HG03045 (cell line): ENCODE data around the gene BCL6B.
A peak's percentile ranks its signal among the peaks of the same experiment; 100 is the strongest.
"Not testable (repeated sequence)": the region's sequence is repeated elsewhere in the genome, so short reads cannot be mapped to it uniquely, and the experiment has no call there.

Source experiments
- ATAC-seq: cut with Tn5 transposase; IDR thresholded peaks from one replicate; pipeline ENCODE4 v1.9.1; 2021; ENCODE audit warnings: mild to moderate bottlenecking, moderate library complexity; ENCODE audit not compliant: unreplicated experiment

Gene BCL6B

GRCh38 chr17:7026471-7027115 lies 3.7 kb downstream of the BCL6B start:
- ATAC-seq: no peak

DNA sequence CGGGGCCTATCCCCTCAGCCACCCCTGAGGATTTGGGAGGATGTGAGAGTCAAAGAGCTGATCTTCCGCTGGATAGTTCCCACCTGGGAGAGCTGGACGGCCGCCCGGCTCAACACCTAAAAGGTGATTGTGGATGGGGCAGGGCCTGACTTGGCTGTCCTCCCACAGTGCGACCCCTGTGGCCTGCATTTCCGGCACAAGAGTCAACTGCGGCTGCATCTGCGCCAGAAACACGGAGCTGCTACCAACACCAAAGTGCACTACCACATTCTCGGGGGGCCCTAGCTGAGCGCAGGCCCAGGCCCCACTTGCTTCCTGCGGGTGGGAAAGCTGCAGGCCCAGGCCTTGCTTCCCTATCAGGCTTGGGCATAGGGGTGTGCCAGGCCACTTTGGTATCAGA lies 4.5 kb downstream of the BCL6B start:
- ATAC-seq: no peak

DNA sequence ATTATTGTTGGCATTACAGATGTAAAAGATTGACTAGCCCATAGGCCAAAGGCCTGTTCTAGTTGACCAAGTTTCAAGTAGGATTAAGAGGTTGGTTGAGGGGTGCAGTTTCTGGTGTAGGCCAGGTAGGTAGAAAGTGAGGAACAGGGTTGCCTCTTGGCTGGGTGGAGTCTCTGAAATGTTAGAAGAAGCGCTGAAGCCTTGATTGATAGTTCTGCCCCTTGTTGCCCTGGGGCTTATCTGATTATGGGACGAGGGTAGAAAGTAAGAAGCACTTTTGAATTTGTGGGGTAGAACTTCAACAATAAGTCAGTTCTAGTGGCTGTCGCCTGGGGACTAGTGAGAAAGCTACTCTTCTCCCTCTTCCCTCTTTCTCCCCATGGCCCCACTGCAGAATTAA lies 6.2 kb downstream of the BCL6B start:
- ATAC-seq: no peak

- ATAC-seq: no peak
Observed at GRCh38 chr17:7029659-7030058, 6.8 kb downstream of the BCL6B start.

GRCh38 chr17:7034955-7035590 lies 12.2 kb downstream of the BCL6B start:
- peak; percentile 7 for ATAC-seq

GRCh38 chr17:7035591-7036368 lies 12.9 kb downstream of the BCL6B start, which contains the start of gene SLC16A13:
Gene SLC16A13, plus strand, starts transcription at chr17:7036015. Its CDS starts 368 bp downstream, at chr17:7036383.
- ATAC-seq: peak; percentile 91

DNA sequence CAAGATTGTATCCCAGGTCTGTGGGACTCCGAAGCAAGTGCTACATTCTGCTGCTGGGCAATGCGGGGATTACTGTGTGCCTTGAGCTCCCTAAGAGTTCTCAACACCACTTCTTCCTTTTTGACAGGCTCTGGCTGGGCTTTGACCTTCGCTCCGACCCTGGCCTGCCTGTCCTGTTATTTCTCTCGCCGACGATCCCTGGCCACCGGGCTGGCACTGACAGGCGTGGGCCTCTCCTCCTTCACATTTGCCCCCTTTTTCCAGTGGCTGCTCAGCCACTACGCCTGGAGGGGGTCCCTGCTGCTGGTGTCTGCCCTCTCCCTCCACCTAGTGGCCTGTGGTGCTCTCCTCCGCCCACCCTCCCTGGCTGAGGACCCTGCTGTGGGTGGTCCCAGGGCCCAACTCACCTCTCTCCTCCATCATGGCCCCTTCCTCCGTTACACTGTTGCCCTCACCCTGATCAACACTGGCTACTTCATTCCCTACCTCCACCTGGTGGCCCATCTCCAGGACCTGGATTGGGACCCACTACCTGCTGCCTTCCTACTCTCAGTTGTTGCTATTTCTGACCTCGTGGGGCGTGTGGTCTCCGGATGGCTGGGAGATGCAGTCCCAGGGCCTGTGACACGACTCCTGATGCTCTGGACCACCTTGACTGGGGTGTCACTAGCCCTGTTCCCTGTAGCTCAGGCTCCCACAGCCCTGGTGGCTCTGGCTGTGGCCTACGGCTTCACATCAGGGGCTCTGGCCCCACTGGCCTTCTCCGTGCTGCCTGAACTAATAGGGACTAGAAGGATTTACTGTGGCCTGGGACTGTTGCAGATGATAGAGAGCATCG lies 15.4 kb downstream of the BCL6B start:
- ATAC-seq: no peak

GRCh38 chr17:7039832-7040231 lies 17.0 kb downstream of the BCL6B start:
- no peak for ATAC-seq

- ATAC-seq: no peak
Observed at GRCh38 chr17:7041607-7042500, 19.0 kb downstream of the BCL6B start.

GRCh38 chr17:7042501-7043181 lies 19.8 kb downstream of the BCL6B start:
- no peak for ATAC-seq

DNA sequence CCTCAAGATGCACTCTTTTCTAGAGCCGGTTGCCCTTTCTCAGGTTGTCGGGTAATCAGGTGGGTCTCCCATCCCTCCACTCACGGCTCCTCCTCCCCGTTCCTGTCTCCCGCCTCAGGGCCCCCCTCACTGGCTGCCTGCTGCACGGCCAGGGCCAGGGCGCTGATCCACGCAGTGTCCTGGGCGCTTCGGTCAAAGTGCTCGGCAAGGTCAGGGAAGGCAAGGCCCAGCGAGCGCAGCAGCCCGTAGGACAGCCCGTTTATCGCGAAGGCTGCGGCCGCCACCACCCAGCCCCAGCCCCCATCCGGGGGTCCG lies 20.3 kb downstream of the BCL6B start:
- no peak for ATAC-seq

GRCh38 chr17:7043497-7044198 lies 20.8 kb downstream of the BCL6B start, which contains the start of gene SLC16A11:
Gene SLC16A11, minus strand, starts transcription at chr17:7044092. Its CDS starts 579 bp downstream, at chr17:7043513.
- ATAC-seq: no peak

DNA sequence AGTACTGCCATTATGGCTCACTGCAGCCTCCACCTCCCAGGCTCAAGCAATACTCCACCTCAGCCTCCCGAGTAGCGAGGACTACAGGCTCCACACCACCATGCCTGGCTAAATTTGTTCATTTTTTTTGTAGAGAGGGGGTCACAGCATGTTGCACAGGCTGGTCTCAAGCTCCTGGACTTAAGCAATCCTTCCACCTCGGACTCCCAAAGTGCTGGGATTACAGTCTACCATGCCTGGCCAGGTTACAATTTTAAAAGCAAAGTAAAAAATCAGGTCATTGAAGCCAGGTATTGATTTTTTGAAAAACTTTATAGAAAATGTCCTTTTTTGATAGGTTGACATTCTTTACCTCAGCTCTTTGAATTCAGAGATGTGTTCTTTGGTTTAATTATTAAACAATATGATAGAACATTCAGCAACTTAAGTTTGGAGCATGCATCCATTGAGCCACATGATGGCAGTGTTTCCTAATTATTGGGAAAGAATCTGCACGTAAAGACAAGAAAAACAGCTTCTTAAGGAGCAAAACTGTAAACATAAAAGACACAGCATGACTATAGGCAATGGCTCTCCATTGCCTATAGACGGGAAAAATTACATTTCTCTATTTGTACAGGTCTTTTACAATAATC lies 22.8 kb downstream of the BCL6B start:
- ATAC-seq: no peak

DNA sequence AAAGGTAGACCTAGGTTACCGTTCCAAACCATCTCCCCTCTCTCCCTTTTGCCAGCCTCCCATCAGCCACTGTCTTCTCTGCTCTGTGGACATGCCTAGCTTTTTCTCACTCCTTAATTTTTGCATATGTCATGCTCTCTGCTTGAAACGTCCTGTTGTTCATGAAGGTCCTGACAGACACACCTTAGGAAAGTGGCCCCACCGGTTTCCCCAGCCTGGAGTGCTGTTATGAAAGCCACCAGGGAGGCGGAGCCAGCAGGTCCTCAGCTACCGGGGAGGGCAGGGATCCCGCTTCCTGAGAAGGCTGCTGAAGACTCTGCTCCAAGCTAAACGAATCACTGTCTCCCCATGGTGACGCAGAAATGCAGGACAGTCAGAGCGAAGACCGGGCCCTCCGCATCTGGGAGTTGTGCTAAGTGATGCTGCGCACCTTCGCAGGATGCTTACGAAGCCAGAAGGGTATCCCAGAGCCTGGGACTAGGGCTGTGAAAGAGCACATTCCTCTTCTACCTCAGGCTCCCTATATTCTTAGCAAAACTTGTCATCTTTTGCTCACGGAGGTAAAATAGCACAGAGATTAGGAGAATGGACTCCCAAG lies 23.4 kb downstream of the BCL6B start:
- ATAC-seq: no peak

- ATAC-seq: not testable (repeated sequence)
Observed at GRCh38 chr17:7046725-7047397, 24.0 kb downstream of the BCL6B start.

DNA sequence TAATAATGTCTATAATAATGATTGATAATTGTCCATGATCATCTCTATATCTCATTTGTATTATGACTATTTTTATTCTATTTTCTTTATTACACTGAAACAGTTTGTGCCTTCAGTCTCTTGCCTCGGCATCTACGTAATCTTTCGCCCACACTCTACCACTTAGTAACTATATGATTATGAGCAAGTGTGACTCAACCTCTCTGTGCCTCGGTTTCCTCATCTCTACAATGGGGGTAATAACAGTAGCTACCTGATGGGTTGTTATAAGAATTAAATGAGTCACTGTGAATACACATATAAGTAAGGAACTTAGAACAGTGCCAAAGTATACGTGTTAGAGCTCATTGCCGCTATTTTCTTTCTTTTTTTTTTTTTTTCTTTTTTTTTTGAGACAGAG lies 24.7 kb downstream of the BCL6B start:
- no peak for ATAC-seq

DNA sequence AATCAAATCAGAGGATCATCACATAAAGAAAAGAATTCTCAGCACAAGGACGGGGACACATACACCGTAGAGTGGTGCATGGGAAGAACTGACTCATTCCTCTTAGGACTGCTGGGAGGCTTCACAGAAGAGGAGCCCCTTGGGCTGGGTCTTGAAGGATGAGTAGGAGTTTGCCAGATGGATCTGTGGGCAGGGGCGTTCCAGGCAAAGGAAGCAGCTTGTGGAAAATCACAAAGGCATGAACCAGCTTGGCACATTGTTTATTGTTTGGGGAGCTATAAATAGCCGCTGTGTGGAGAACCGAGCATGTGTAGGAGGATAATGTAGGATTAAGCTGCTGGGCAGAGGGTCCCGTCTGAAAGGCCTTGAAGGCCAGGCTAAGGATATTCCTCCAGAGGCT lies 26.1 kb downstream of the BCL6B start:
- no peak for ATAC-seq
